ENCODE data around the gene KBTBD12.

The KBTBD12 gene

DNA sequence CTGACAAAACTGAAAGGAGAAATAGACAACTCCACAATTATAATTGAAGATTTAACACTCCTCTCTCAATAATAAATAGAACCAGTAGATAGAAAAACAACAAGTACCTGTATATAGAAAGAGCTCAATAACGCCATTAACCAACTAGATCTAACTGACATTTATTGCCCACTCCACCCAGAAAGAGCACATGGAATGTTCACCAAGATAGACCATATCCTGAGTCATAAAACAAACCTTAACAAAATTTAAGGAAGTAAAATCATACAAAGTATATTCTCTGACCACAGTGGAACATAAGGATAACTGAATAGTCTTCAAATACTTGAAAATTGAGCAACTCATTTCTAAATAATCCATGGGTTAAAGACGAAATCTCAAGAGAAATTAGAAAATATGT is 25.1 kb downstream of the KBTBD12 start:
- Histone ChIP-seq H3K79me2 (no peaks in the 10 kb centered on the region), H3K9ac (no peak overlapping the region), H3K9me3 (ENCODE audit: control insufficient read depth, low read length) (peaks cover 2% of the 10 kb centered on the region), H3K4me1 (no peaks in the 10 kb centered on the region), H3K4me3 (ENCODE audit: low read depth, low read length) (no peak overlapping the region), H2AFZ (no peak overlapping the region), H3K4me2 (ENCODE audit: low read length) (no peak overlapping the region), H3K36me3 (ENCODE audit: control insufficient read depth, insufficient read depth, low read length) (no peaks in the 10 kb centered on the region), H3K27ac (no peak overlapping the region), H3K27me3 (ENCODE audit: control insufficient read depth, insufficient read depth, low read length) (no peaks in the 10 kb centered on the region)
- TF ChIP-seq, protein P1, sequence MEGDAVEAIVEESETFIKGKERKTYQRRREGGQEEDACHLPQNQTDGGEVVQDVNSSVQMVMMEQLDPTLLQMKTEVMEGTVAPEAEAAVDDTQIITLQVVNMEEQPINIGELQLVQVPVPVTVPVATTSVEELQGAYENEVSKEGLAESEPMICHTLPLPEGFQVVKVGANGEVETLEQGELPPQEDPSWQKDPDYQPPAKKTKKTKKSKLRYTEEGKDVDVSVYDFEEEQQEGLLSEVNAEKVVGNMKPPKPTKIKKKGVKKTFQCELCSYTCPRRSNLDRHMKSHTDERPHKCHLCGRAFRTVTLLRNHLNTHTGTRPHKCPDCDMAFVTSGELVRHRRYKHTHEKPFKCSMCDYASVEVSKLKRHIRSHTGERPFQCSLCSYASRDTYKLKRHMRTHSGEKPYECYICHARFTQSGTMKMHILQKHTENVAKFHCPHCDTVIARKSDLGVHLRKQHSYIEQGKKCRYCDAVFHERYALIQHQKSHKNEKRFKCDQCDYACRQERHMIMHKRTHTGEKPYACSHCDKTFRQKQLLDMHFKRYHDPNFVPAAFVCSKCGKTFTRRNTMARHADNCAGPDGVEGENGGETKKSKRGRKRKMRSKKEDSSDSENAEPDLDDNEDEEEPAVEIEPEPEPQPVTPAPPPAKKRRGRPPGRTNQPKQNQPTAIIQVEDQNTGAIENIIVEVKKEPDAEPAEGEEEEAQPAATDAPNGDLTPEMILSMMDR (IDR thresholded peaks at IDR 0.05), result no peak

- Histone ChIP-seq H3K4me2 (ENCODE audit: low read length) (no peak overlapping the region), H3K4me1 (no peaks in the 10 kb centered on the region), H3K9me3 (ENCODE audit: control insufficient read depth, low read length) (no peaks in the 10 kb centered on the region), H3K36me3 (ENCODE audit: control insufficient read depth, insufficient read depth, low read length) (no peaks in the 10 kb centered on the region), H3K4me3 (ENCODE audit: low read depth, low read length) (no peak overlapping the region), H3K9ac (no peak overlapping the region), H3K27me3 (ENCODE audit: control insufficient read depth, insufficient read depth, low read length) (no peaks in the 10 kb centered on the region), H3K27ac (no peak overlapping the region), H3K79me2 (no peaks in the 10 kb centered on the region), H2AFZ (no peak overlapping the region)
- TF ChIP-seq, protein P1 (IDR thresholded peaks at IDR 0.05), result no peak
These were observed 27.6 kb downstream of the KBTBD12 start for GRCh38 chr3:127942613-127943012.

GRCh38 chr3:127948211-127948610 is 33.2 kb downstream of the KBTBD12 start:
- no peak overlapping the region for H3K9ac ChIP-seq
- H2AFZ ChIP-seq, result no peak overlapping the region
- TF ChIP-seq, protein P1 (IDR thresholded peaks at IDR 0.05), result no peak
- H3K27me3 ChIP-seq (ENCODE audit: control insufficient read depth, insufficient read depth, low read length), result no peaks in the 10 kb centered on the region
- no peak overlapping the region for H3K27ac ChIP-seq
- no peaks in the 10 kb centered on the region for H3K36me3 ChIP-seq (ENCODE audit: control insufficient read depth, insufficient read depth, low read length)
- H3K4me2 ChIP-seq (ENCODE audit: low read length), result no peak overlapping the region
- no peaks in the 10 kb centered on the region for H3K4me1 ChIP-seq
- H3K4me3 ChIP-seq (ENCODE audit: low read depth, low read length), result no peak overlapping the region
- no peaks in the 10 kb centered on the region for H3K9me3 ChIP-seq (ENCODE audit: control insufficient read depth, low read length)
- no peaks in the 10 kb centered on the region for H3K79me2 ChIP-seq

- no peaks in the 10 kb centered on the region for H3K4me1 ChIP-seq
- no peaks in the 10 kb centered on the region for H3K27me3 ChIP-seq (ENCODE audit: control insufficient read depth, insufficient read depth, low read length)
- H3K79me2 ChIP-seq, result no peaks in the 10 kb centered on the region
- no peaks in the 10 kb centered on the region for H3K9me3 ChIP-seq (ENCODE audit: control insufficient read depth, low read length)
- no peak overlapping the region for H3K9ac ChIP-seq
- H3K27ac ChIP-seq, result no peak overlapping the region
- H3K4me2 ChIP-seq (ENCODE audit: low read length), result no peak overlapping the region
- no peak overlapping the region for H2AFZ ChIP-seq
- H3K36me3 ChIP-seq (ENCODE audit: control insufficient read depth, insufficient read depth, low read length), result no peaks in the 10 kb centered on the region
- TF ChIP-seq, protein P1 (IDR thresholded peaks at IDR 0.05), result no peak
- H3K4me3 ChIP-seq (ENCODE audit: low read depth, low read length), result no peak overlapping the region
These were observed 34.5 kb downstream of the KBTBD12 start for GRCh38 chr3:127949446-127950055.

DNA sequence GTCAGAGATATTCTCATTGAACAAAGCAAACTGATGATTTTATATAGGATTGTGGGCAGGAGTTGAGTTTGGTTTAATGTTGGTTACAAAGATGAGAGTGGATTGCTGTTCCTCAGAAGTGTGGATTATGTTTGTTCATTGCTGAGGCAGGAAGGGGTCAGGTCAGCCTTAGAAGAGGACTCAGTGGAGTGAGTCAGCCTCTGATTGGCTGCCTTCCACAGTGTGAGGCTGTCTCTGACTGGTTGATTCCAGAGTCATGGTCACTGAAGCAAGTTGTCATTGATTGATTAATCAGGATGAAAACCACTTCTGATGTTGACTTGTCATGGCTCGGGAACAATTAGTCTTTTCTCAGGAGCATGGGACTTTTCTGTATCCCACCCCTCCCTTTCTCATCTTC is 36.2 kb downstream of the KBTBD12 start:
- no peaks in the 10 kb centered on the region for H3K36me3 ChIP-seq (ENCODE audit: control insufficient read depth, insufficient read depth, low read length)
- H2AFZ ChIP-seq, result no peak overlapping the region
- H3K4me2 ChIP-seq (ENCODE audit: low read length), result no peak overlapping the region
- H3K27me3 ChIP-seq (ENCODE audit: control insufficient read depth, insufficient read depth, low read length), result no peaks in the 10 kb centered on the region
- no peak overlapping the region for H3K9ac ChIP-seq
- no peak overlapping the region for H3K27ac ChIP-seq
- no peaks in the 10 kb centered on the region for H3K79me2 ChIP-seq
- no peaks in the 10 kb centered on the region for H3K9me3 ChIP-seq (ENCODE audit: control insufficient read depth, low read length)
- TF ChIP-seq, protein P1 (IDR thresholded peaks at IDR 0.05), result no peak
- no peaks in the 10 kb centered on the region for H3K4me1 ChIP-seq
- H3K4me3 ChIP-seq (ENCODE audit: low read depth, low read length), result no peak overlapping the region

Data from parathyroid adenoma (tissue), 2 donors.